Effector CD4-positive, alpha-beta T cell (primary cell): Measurements from ENCODE around the gene TTC19.
"Not testable (repeated sequence)": the region's sequence is repeated elsewhere in the genome, so short reads cannot be mapped to it uniquely, and the experiment has no call there.

Experiments
- DNase-seq: peaks from one replicate; pipeline ENCODE4 v3.0.0-alpha.2; 2020

Gene TTC19

GRCh38 chr17:15973016-15973415 lies 26.6 kb upstream of the TTC19 start:
- no peak for DNase-seq

- DNase-seq, result no peak
Measured at GRCh38 chr17:15973834-15974233, 25.8 kb upstream of the TTC19 start.

GRCh38 chr17:15977894-15978293 lies 21.7 kb upstream of the TTC19 start:
- no peak for DNase-seq

- DNase-seq, result no peak
Measured at GRCh38 chr17:15978606-15979005, 21.0 kb upstream of the TTC19 start.

- DNase-seq, result not testable (repeated sequence)
Measured at GRCh38 chr17:15979013-15979412, 20.6 kb upstream of the TTC19 start.

- no peak for DNase-seq
Measured at GRCh38 chr17:15981208-15981607, 18.4 kb upstream of the TTC19 start.

GRCh38 chr17:15981646-15982580 lies 17.7 kb upstream of the TTC19 start:
- no peak for DNase-seq

- no peak for DNase-seq
Measured at GRCh38 chr17:15996322-15996721, 3.3 kb upstream of the TTC19 start.

GRCh38 chr17:15998031-15998562 lies 1.5 kb upstream of the TTC19 start:
- no peak for DNase-seq

- DNase-seq, result no peak
Measured at GRCh38 chr17:15999974-16000827, 577 bp downstream of the TTC19 start.

GRCh38 chr17:16001226-16001897 lies 1.7 kb downstream of the TTC19 start:
- no peak for DNase-seq

- DNase-seq, result no peak
Measured at GRCh38 chr17:16002708-16003260, 3.2 kb downstream of the TTC19 start.

- no peak for DNase-seq
Measured at GRCh38 chr17:16003841-16004240, 4.2 kb downstream of the TTC19 start.

GRCh38 chr17:16005636-16006035 lies 6.0 kb downstream of the TTC19 start:
- no peak for DNase-seq

GRCh38 chr17:16007439-16007838 lies 7.8 kb downstream of the TTC19 start:
- no peak for DNase-seq

- no peak for DNase-seq
Measured at GRCh38 chr17:16013943-16014407, 14.4 kb downstream of the TTC19 start.

- no peak for DNase-seq
Measured at GRCh38 chr17:16019347-16019746, 19.7 kb downstream of the TTC19 start.

GRCh38 chr17:16023881-16024280 lies 24.3 kb downstream of the TTC19 start:
- no peak for DNase-seq

- no peak for DNase-seq
Measured at GRCh38 chr17:16025202-16025601, 25.6 kb downstream of the TTC19 start.

GRCh38 chr17:16026895-16027294 lies 27.3 kb downstream of the TTC19 start:
- no peak for DNase-seq

GRCh38 chr17:16027708-16028584 lies 28.3 kb downstream of the TTC19 start:
- DNase-seq, result peak; percentile 10
